K562 (cell line): Measurements from ENCODE around the gene TSPAN14. TPM values are rescaled to one million over a fixed set of nuclear protein-coding genes. Genes with fewer than 3 reads are reported as not detected.
A peak's percentile ranks its signal among the peaks of the same experiment; 100 is the strongest.

Experiments
- ATAC-seq: fragments of 200-7000 bp; cut with Tn5 transposase; 3 replicates; pipeline ENCODE4 v1.9.1; 2020; ENCODE audit warnings: moderate library complexity
- BruUV-seq: library from RNA; stranded (reverse); fragments of 400-500 nt; replicated peaks from 2 replicates; lab custom pipeline; 2021; lab: Mats Ljungman, UMichigan
- CTCF ChIA-PET: fragments of 300-600 bp; formaldehyde crosslinking; extraction: SDS; loops from one replicate; lab custom pipeline; 2021; ENCODE audit warnings: low intra/inter-chr PET ratio; lab: Yijun Ruan, JAX
- POLR2A ChIA-PET: fragments of 300-600, 350-650 bp; sonication (Branson Sonifier 250); formaldehyde crosslinking; extraction: SDS; loops from one replicate; lab custom pipeline; 2021; ENCODE audit warnings: antibody characterized with exemption, inconsistent platforms; lab: Yijun Ruan, JAX
- DNase-seq, 4 experiments: peaks; one replicate each; pipeline versions ENCODE4 v3.0.0 to v3.0.0-alpha.2; 2011 to 2018; ENCODE audit warnings: low spot score in 3 of 4, mixed read lengths in 3 of 4; ENCODE audit errors: extremely low read depth in 1 of 4
- FAIRE-seq: peaks from 2 replicates; lab custom pipeline; 2011; peaks lifted over from hg19 to GRCh38; lab: Jason Lieb, UNC
- H2AFZ ChIP-seq: 2 replicates; pipeline ENCODE4 v1.6.0; 2011; ENCODE audit warnings: low read depth, low read length, control low read depth, inconsistent platforms
- H3K27ac ChIP-seq: fragments of 200-600 bp; 3 replicates; pipeline ENCODE4 v1.8.0; 2011; ENCODE audit warnings: low read depth, mild to moderate bottlenecking, control low read depth, inconsistent platforms, low read length, moderate library complexity, mixed read lengths; ENCODE audit errors: extremely low read depth
- H3K27me3 ChIP-seq, 2 experiments: fragments of 300-600 bp in 1 of 2; 2 replicates in 1 of 2; 3 replicates in 1 of 2; pipeline versions ENCODE4 v1.6.0 to v1.8.0; 2011; ENCODE audit warnings: inconsistent platforms in 2 of 2, low read length in 2 of 2, mild to moderate bottlenecking in 1 of 2, mixed read lengths in 1 of 2, moderate library complexity in 1 of 2; ENCODE audit not compliant: control insufficient read depth in 2 of 2, insufficient read depth in 2 of 2
- H3K36me3 ChIP-seq: fragments of 300-600 bp; 3 replicates; pipeline ENCODE4 v1.8.0; 2011; ENCODE audit warnings: mild to moderate bottlenecking, low read length, inconsistent platforms; ENCODE audit not compliant: control insufficient read depth, insufficient read depth
- H3K4me1 ChIP-seq, 2 experiments: fragments of 200-600 bp in 1 of 2; replicated peaks in 1 of 2; 2 replicates in 1 of 2; 3 replicates in 1 of 2; pipeline versions ENCODE4 v1.5.1 to v1.8.0; 2011; ENCODE audit warnings: inconsistent platforms in 2 of 2, low read length in 2 of 2, mild to moderate bottlenecking in 1 of 2, mixed read lengths in 1 of 2, moderate library complexity in 1 of 2; ENCODE audit not compliant: control insufficient read depth in 2 of 2, insufficient read depth in 2 of 2
- H3K4me2 ChIP-seq: 2 replicates; pipeline ENCODE4 v1.6.1; 2011; ENCODE audit warnings: low read length, control low read depth, inconsistent platforms, mixed read lengths; ENCODE audit not compliant: insufficient read depth
- H3K4me3 ChIP-seq: fragments of 200-600 bp; sonication (generic), shearing (Covaris generic); 2 replicates; pipeline ENCODE4 v1.5.1; 2016; ENCODE audit warnings: control low read depth, inconsistent platforms
- H3K79me2 ChIP-seq: fragments of 200-600 bp; 3 replicates; pipeline ENCODE4 v1.8.0; 2011; ENCODE audit warnings: low read length, inconsistent platforms; ENCODE audit not compliant: control insufficient read depth, insufficient read depth
- H3K9ac ChIP-seq, 2 experiments: 2 replicates each; pipeline versions ENCODE4 v1.6.0 to v1.6.1; 2011; ENCODE audit warnings: low read depth in 2 of 2, low read length in 2 of 2, control low read depth in 1 of 2, inconsistent platforms in 1 of 2, mild to moderate bottlenecking in 1 of 2, mixed read lengths in 1 of 2; ENCODE audit not compliant: insufficient read depth in 1 of 2
- H3K9me1 ChIP-seq: one replicate; pipeline ENCODE4 v1.6.0; 2011; ENCODE audit warnings: inconsistent platforms, mild to moderate bottlenecking, low read length, moderate library complexity; ENCODE audit not compliant: control insufficient read depth, insufficient read depth
- H3K9me3 ChIP-seq: replicated peaks from 2 replicates; pipeline ENCODE4 v1.5.1; 2011; ENCODE audit warnings: low read depth, low read length, inconsistent platforms; ENCODE audit not compliant: control insufficient read depth, insufficient read depth
- H4K20me1 ChIP-seq: replicated peaks from 2 replicates; pipeline ENCODE4 v1.6.1; 2011; ENCODE audit warnings: low read length, inconsistent platforms, mixed read lengths; ENCODE audit not compliant: control insufficient read depth, insufficient read depth
- FOXM1 ChIP-seq, 2 experiments: fragments of 450-650 bp in 1 of 2; sonication (generic) in 1 of 2; formaldehyde crosslinking in 1 of 2; IDR thresholded peaks; 2 replicates each; pipeline versions ENCODE4 v1.6.1 to v1.9.0; 2017 to 2022; ENCODE audit warnings: low read depth in 2 of 2, mild to moderate bottlenecking in 2 of 2, missing genetic modification reagents in 1 of 2, moderate library complexity in 1 of 2
- HEY1 ChIP-seq: fragments of 250-450 bp; sonication (Bioruptor Pico); IDR thresholded peaks from 2 replicates; pipeline ENCODE4 v1.5.0; 2020; ENCODE audit warnings: mild to moderate bottlenecking, moderate library complexity, borderline replicate concordance
- JUN ChIP-seq, 2 experiments: sonication (generic) in 1 of 2; formaldehyde crosslinking in 1 of 2; IDR thresholded peaks; 2 replicates each; pipeline versions ENCODE4 v1.6.1 to v1.8.0; 2012 to 2022; ENCODE audit warnings: borderline replicate concordance in 2 of 2, mild to moderate bottlenecking in 2 of 2, improper control_type of control experiment in 1 of 2, low read depth in 1 of 2, low read length in 1 of 2, missing genetic modification reagents in 1 of 2
- NFXL1 ChIP-seq: fragments of 450-650 bp; formaldehyde crosslinking; IDR thresholded peaks from 2 replicates; pipeline ENCODE4 v1.4.0; 2021; ENCODE audit warnings: mild to moderate bottlenecking
- POLR2A ChIP-seq: fragments of 450-650 bp; conservative IDR thresholded peaks from 2 replicates; pipeline ENCODE4 v1.6.1; 2016
- SMARCB1 ChIP-seq: IDR thresholded peaks from 2 replicates; pipeline ENCODE4 v1.6.1; 2011; ENCODE audit warnings: improper control_type of control experiment, low read depth; ENCODE audit not compliant: insufficient read length
- ZNF282 ChIP-seq: sonication (generic); formaldehyde crosslinking; IDR thresholded peaks from 2 replicates; pipeline ENCODE4 v1.8.1; 2023; ENCODE audit warnings: missing genetic modification reagents
- ZNF79 ChIP-seq: fragments of 250-450 bp; sonication (Bioruptor Pico); IDR thresholded peaks from 2 replicates; pipeline ENCODE4 v1.4.0; 2020; ENCODE audit warnings: low read depth, mild to moderate bottlenecking, moderate library complexity
- WGBS: fragments of 100-300 bp; shearing (Covaris generic); methylation state at CpG from one replicate; pipeline ENCODE4 v1.1.6; 2016; ENCODE audit warnings: low coverage, mixed read lengths; ENCODE audit not compliant: insufficient coverage; ENCODE audit errors: missing lambda C conversion rate; 5-methylcytosine and 5-hydroxymethylcytosine counted together
- in situ Hi-C: fragments of 300-500 bp; cut with MboI; formaldehyde crosslinking; loops from 4 replicates; pipeline ENCODE4 v1.15.0; 2018; ENCODE audit warnings: inconsistent platforms, mixed read lengths
- intact Hi-C: fragments of 100-400 bp; cut with micrococcal nuclease; formaldehyde crosslinking; loops from 2 replicates; pipeline ENCODE4 v1.14.2; 2022
- polyA plus RNA-seq, 8 experiments: library from polyadenylated mRNA; depleted of rRNA in 4 of 8; stranded (reverse) in 5 of 8; unstranded in 3 of 8; fragments of >200 nt; fragmentation: Nextera tagmentation in 2 of 8; fragmentation: Illumina TruSeq in 1 of 8; extraction: Ambion mirVana in 2 of 8; extraction: Trizol in 1 of 8; gene quantifications; 2 replicates each; pipeline versions ENCODE4 v1.2.1 to v1.2.3, GENCODE V29; 2011 to 2014; ENCODE audit warnings: inconsistent platforms in 1 of 8, missing spikeins in 1 of 8
- total RNA-seq, 7 experiments: library from RNA; depleted of rRNA in 6 of 7; stranded (reverse); fragments of >200 nt in 6 of 7; fragmentation: Illumina TruSeq in 2 of 7; extraction: Trizol in 2 of 7; gene quantifications; 2 replicates each; pipeline versions ENCODE4 v1.2.1 to v1.2.3, GENCODE V29; 2011 to 2021; ENCODE audit warnings: low replicate concordance in 1 of 7
- TF ChIP-seq, protein P1 (sequence below): sonication (generic); formaldehyde crosslinking; IDR thresholded peaks from 2 replicates; pipeline ENCODE4 v1.8.1; 2023; ENCODE audit warnings: mild to moderate bottlenecking, missing genetic modification reagents
- TF ChIP-seq, protein P2 (sequence below): sonication (generic); formaldehyde crosslinking; IDR thresholded peaks from 2 replicates; pipeline ENCODE4 v1.8.0; 2023; ENCODE audit warnings: mild to moderate bottlenecking, missing genetic modification reagents
- TF ChIP-seq, protein P3 (sequence below): fragments of 150-350 bp; IDR thresholded peaks from 2 replicates; pipeline ENCODE4 v1.6.1; 2014; ENCODE audit warnings: low read depth, mild to moderate bottlenecking, low read length, borderline replicate concordance

Gene TSPAN14
- total and polyA plus RNA-seq, 9 of the 15 experiments (the other 6 are each of a cell fraction or from before 2014, with no cell fraction given) = 5.8 to 92.9 (median 23.3) TPM

DNA sequence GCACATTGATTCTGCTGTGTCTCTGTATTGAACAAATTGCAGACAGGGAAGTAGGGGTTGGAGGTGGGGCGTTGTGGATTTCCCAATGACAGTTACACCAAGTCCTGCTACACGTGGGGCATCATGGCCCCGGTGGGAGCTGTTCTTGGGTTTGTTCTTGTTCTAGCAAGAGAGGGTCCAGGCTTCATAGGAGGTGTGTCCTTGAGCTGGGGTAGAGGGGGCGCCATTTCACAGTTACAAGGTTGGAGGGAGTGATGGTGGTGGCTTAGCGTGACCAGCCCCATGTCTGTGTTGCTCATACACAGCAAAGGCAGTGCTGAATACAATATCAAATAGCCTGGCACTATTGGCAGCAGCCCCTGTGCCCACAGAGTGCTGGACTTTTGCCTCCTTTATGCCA is 99.3 kb downstream of the TSPAN14 start:
- under 1% methylated on average over 5 of the region's 5 CpGs for WGBS
- Histone ChIP-seq H3K9me3 (no peaks in the 10 kb centered on the region), H3K4me3 (no peak overlapping the region), H3K4me1 (no peaks in the 10 kb centered on the region), H3K9ac (no peak overlapping the region), H3K79me2 (no peaks in the 10 kb centered on the region), H3K4me2 (no peak overlapping the region)
- CTCF ChIA-PET = no interaction called here
- no peak for TF ChIP-seq HEY1
- no peak for TF ChIP-seq ZNF282 (CRISPR knock-in tag)
- TF ChIP-seq JUN (IDR thresholded peaks at IDR 0.05; ENCODE audit: borderline replicate concordance, low read depth, low read length) = no peak
- no peak for TF ChIP-seq JUN (CRISPR knock-in tag; IDR thresholded peaks at IDR 0.05; ENCODE audit: borderline replicate concordance)
- TF ChIP-seq FOXM1 (IDR thresholded peaks at IDR 0.05; ENCODE audit: low read depth) = no peak
- no peak for TF ChIP-seq FOXM1 (CRISPR knock-in tag; IDR thresholded peaks at IDR 0.05; ENCODE audit: low read depth)
- TF ChIP-seq, protein P1, sequence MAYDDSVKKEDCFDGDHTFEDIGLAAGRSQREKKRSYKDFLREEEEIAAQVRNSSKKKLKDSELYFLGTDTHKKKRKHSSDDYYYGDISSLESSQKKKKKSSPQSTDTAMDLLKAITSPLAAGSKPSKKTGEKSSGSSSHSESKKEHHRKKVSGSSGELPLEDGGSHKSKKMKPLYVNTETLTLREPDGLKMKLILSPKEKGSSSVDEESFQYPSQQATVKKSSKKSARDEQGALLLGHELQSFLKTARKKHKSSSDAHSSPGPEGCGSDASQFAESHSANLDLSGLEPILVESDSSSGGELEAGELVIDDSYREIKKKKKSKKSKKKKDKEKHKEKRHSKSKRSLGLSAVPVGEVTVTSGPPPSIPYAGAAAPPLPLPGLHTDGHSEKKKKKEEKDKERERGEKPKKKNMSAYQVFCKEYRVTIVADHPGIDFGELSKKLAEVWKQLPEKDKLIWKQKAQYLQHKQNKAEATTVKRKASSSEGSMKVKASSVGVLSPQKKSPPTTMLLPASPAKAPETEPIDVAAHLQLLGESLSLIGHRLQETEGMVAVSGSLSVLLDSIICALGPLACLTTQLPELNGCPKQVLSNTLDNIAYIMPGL (CRISPR knock-in tag) = no peak
- TF ChIP-seq ZNF79 (CRISPR knock-in tag) = no peak
- TF ChIP-seq, protein P2, sequence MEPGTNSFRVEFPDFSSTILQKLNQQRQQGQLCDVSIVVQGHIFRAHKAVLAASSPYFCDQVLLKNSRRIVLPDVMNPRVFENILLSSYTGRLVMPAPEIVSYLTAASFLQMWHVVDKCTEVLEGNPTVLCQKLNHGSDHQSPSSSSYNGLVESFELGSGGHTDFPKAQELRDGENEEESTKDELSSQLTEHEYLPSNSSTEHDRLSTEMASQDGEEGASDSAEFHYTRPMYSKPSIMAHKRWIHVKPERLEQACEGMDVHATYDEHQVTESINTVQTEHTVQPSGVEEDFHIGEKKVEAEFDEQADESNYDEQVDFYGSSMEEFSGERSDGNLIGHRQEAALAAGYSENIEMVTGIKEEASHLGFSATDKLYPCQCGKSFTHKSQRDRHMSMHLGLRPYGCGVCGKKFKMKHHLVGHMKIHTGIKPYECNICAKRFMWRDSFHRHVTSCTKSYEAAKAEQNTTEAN (CRISPR knock-in tag) = no peak
- TF ChIP-seq, protein P3, sequence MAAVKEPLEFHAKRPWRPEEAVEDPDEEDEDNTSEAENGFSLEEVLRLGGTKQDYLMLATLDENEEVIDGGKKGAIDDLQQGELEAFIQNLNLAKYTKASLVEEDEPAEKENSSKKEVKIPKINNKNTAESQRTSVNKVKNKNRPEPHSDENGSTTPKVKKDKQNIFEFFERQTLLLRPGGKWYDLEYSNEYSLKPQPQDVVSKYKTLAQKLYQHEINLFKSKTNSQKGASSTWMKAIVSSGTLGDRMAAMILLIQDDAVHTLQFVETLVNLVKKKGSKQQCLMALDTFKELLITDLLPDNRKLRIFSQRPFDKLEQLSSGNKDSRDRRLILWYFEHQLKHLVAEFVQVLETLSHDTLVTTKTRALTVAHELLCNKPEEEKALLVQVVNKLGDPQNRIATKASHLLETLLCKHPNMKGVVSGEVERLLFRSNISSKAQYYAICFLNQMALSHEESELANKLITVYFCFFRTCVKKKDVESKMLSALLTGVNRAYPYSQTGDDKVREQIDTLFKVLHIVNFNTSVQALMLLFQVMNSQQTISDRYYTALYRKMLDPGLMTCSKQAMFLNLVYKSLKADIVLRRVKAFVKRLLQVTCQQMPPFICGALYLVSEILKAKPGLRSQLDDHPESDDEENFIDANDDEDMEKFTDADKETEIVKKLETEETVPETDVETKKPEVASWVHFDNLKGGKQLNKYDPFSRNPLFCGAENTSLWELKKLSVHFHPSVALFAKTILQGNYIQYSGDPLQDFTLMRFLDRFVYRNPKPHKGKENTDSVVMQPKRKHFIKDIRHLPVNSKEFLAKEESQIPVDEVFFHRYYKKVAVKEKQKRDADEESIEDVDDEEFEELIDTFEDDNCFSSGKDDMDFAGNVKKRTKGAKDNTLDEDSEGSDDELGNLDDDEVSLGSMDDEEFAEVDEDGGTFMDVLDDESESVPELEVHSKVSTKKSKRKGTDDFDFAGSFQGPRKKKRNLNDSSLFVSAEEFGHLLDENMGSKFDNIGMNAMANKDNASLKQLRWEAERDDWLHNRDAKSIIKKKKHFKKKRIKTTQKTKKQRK = no peak
- no peak for TF ChIP-seq NFXL1 (CRISPR knock-in tag)
- TF ChIP-seq SMARCB1 = no peak
- TF ChIP-seq POLR2A = no peak
- TF ChIP-seq, all 486 proteins: peak for 0
- intact Hi-C loops = no loop called here
- DNase-seq (peak in 1 of 4 experiments; percentile 5), FAIRE-seq (no peak), ATAC-seq (no peak)
- H4K20me1 ChIP-seq = no peaks in the 10 kb centered on the region
- POLR2A ChIA-PET = no interaction called here
- no TSS peak for BruUV-seq
- H3K36me3 ChIP-seq = no peaks in the 10 kb centered on the region
- H3K27me3 ChIP-seq = peaks cover 18 to 38% of the 10 kb centered on the region in 2 experiments
- no peak overlapping the region for H3K27ac ChIP-seq
- in situ Hi-C loops = no loop called here
- H3K9me1 ChIP-seq = no peaks in the 10 kb centered on the region
- no peak overlapping the region for H2AFZ ChIP-seq
